ENCODE measurements around the gene PTPRE.

DNA sequence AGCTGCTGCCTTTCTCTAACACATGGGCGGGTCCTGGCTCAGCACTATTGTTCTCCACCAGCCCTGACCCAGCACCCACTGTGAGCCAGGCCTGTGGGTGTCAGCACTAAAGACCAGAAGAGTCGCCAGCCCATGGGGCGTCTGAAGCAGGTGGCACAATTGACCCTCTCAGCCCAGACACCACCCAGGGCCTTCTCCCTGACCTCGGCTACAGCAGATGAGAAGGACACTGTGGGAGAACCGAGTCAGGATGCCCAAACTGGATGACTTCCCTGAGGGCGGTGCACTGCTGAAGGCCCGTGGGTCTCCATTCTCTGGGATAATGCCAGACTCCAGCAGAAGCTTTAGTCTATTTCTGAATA, 122.4 kb downstream of the PTPRE start:
- TF ChIP-seq POLR2A (IDR thresholded peaks at IDR 0.05; ENCODE audit: low read length) = no peak
- TF ChIP-seq GATA1 (IDR thresholded peaks at IDR 0.05; ENCODE audit: low read depth, low read length) = no peak

Measured in erythroblast (primary cell).